GM23338 (cell line): ENCODE data around the gene AR. TPM values are rescaled to one million over a fixed set of nuclear protein-coding genes. Genes with fewer than 3 reads are reported as not detected.

Experiments used
- ATAC-seq: fragments of 200-7000 bp; cut with Tn5 transposase; 3 replicates; pipeline ENCODE4 v1.9.1; 2020
- DNase-seq: peaks from one replicate; pipeline ENCODE4 v3.0.0-alpha.2; 2015; ENCODE audit warnings: low spot score
- H2AFZ ChIP-seq: fragments of 200-600 bp; sonication (generic); 2 replicates; pipeline ENCODE4 v1.8.0; 2016; ENCODE audit warnings: antibody characterized with exemption, mild to moderate bottlenecking, moderate library complexity
- H3F3A ChIP-seq: fragments of 200-600 bp; sonication (generic); replicated peaks from 2 replicates; pipeline ENCODE4 v1.8.0; 2017; ENCODE audit warnings: antibody characterized with exemption, mixed run types, low read depth
- H3K27ac ChIP-seq: fragments of 200-600 bp; sonication (generic); 2 replicates; pipeline ENCODE4 v1.6.1; 2016; ENCODE audit warnings: low read depth
- H3K27me3 ChIP-seq: fragments of 200-600 bp; sonication (generic); 2 replicates; pipeline ENCODE4 v1.8.0; 2016; ENCODE audit warnings: mild to moderate bottlenecking, mixed run types, moderate library complexity; ENCODE audit not compliant: insufficient read depth
- H3K36me3 ChIP-seq: fragments of 200-600 bp; sonication (generic); 2 replicates; pipeline ENCODE4 v1.8.0; 2016; ENCODE audit warnings: mild to moderate bottlenecking; ENCODE audit not compliant: insufficient read depth
- H3K4me1 ChIP-seq: fragments of 200-600 bp; sonication (generic); 2 replicates; pipeline ENCODE4 v1.8.0; 2016; ENCODE audit warnings: mild to moderate bottlenecking, moderate library complexity; ENCODE audit not compliant: insufficient read depth
- H3K4me2 ChIP-seq: fragments of 200-600 bp; sonication (generic); 2 replicates; pipeline ENCODE4 v1.7.1; 2017; ENCODE audit warnings: mixed run types
- H3K4me3 ChIP-seq: fragments of 200-600 bp; sonication (generic); 2 replicates; pipeline ENCODE4 v1.6.1; 2016; ENCODE audit warnings: mixed run types
- H3K79me2 ChIP-seq: fragments of 200-600 bp; sonication (generic); replicated peaks from 2 replicates; pipeline ENCODE4 v1.8.0; 2017; ENCODE audit warnings: mild to moderate bottlenecking; ENCODE audit not compliant: insufficient read depth
- H3K9me2 ChIP-seq: fragments of 200-600 bp; sonication (generic); 2 replicates; pipeline ENCODE4 v1.8.0; 2017; ENCODE audit not compliant: insufficient read depth
- H4K20me1 ChIP-seq: fragments of 200-600 bp; sonication (generic); replicated peaks from 2 replicates; pipeline ENCODE4 v1.8.0; 2017; ENCODE audit warnings: mild to moderate bottlenecking; ENCODE audit not compliant: insufficient read depth
- H3K27ac Mint-ChIP-seq: 2 replicates; pipeline ENCODE4 v1.8.0; 2020; ENCODE audit warnings: inconsistent platforms, mild to moderate bottlenecking, moderate library complexity, mixed read lengths
- H3K27me3 Mint-ChIP-seq: 3 replicates; pipeline ENCODE4 v1.8.0; 2022; ENCODE audit warnings: low read depth, mild to moderate bottlenecking, moderate library complexity, mixed read lengths, inconsistent platforms; ENCODE audit not compliant: insufficient read depth, poor library complexity
- H3K36me3 Mint-ChIP-seq: 3 replicates; pipeline ENCODE4 v1.8.0; 2021; ENCODE audit warnings: low read depth, mild to moderate bottlenecking, inconsistent platforms, moderate library complexity, mixed read lengths
- H3K4me1 Mint-ChIP-seq: 3 replicates; pipeline ENCODE4 v1.8.0; 2020; ENCODE audit warnings: mild to moderate bottlenecking, inconsistent platforms, mixed read lengths
- H3K4me3 Mint-ChIP-seq: 3 replicates; pipeline ENCODE4 v1.8.0; 2021; ENCODE audit warnings: moderate library complexity, mild to moderate bottlenecking, inconsistent platforms, mixed read lengths
- H3K9me3 Mint-ChIP-seq: 3 replicates; pipeline ENCODE4 v1.8.0; 2020; ENCODE audit warnings: moderate library complexity, mild to moderate bottlenecking, inconsistent platforms, mixed read lengths
- EZH2phosphoT487 ChIP-seq: fragments of 200-600 bp; sonication (generic); IDR thresholded peaks from one replicate; pipeline ENCODE4 v1.8.1; 2018; ENCODE audit warnings: antibody characterized with exemption; ENCODE audit not compliant: unreplicated experiment
- JUNB ChIP-seq: IDR thresholded peaks from one replicate; pipeline ENCODE4 v1.6.1; 2016; ENCODE audit warnings: antibody characterized with exemption; ENCODE audit not compliant: unreplicated experiment
- NANOG ChIP-seq: IDR thresholded peaks from 2 replicates; pipeline ENCODE4 v1.6.1; 2016; ENCODE audit warnings: antibody characterized with exemption, borderline replicate concordance
- ZNF331 ChIP-seq: fragments of 250-450 bp; sonication (Bioruptor Pico); IDR thresholded peaks from 2 replicates; pipeline ENCODE4 v1.5.0; 2020; ENCODE audit warnings: low read depth, mild to moderate bottlenecking, moderate library complexity
- polyA plus RNA-seq: library from polyadenylated mRNA; unstranded; fragments of >200 nt; fragmentation: Nextera tagmentation; extraction: Ambion mirVana; gene quantifications from 2 replicates; pipeline ENCODE4 v1.2.1, GENCODE V29; 2016
- total RNA-seq: library from RNA; depleted of rRNA; stranded (reverse); fragments of >200 nt; shearing (Covaris generic); gene quantifications from 2 replicates; pipeline ENCODE4 v1.2.3, GENCODE V29; 2014
- TF ChIP-seq, protein P1 (sequence below): fragments of 250-450 bp; sonication (Bioruptor Pico); IDR thresholded peaks from 2 replicates; pipeline ENCODE4 v1.5.0; 2020; ENCODE audit warnings: mild to moderate bottlenecking, moderate library complexity
- TF ChIP-seq, protein P2 (sequence below): IDR thresholded peaks from one replicate; pipeline ENCODE4 v1.6.1; 2018; ENCODE audit warnings: antibody characterized with exemption; ENCODE audit not compliant: unreplicated experiment

The AR gene
- total and polyA plus RNA-seq, 2 experiments from 2014 or later, result 11.2 to 13.3 TPM

DNA sequence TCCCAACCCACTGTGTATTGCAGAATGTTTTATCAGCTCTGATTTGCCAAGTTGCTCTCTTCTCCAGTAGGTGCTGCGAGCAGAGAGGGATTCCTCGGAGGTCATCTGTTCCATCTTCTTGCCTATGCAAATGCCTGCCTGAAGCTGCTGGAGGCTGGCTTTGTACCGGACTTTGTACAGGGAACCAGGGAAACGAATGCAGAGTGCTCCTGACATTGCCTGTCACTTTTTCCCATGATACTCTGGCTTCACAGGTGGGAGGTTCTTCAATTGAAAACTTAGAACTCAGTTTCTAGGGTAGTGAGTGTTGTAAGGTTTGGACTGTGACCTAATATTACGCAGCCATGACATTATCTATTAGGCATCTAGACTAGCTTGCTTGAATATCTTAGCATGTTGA lies 24.9 kb downstream of the AR start:
- Mint-ChIP-seq H3K4me3 (no peak overlapping the region), H3K9me3 (no peaks in the 10 kb centered on the region), H3K27me3 (peaks cover 2% of the 10 kb centered on the region), H3K4me1 (peaks cover 34% of the 10 kb centered on the region), H3K27ac (no peak overlapping the region), H3K36me3 (no peaks in the 10 kb centered on the region)
- no peak overlapping the region for H3K4me2 ChIP-seq
- no peaks in the 10 kb centered on the region for H3K36me3 ChIP-seq
- no peaks in the 10 kb centered on the region for H3F3A ChIP-seq
- no peak for ATAC-seq
- no peak overlapping the region for H3K27ac ChIP-seq
- no peak overlapping the region for H3K4me3 ChIP-seq
- no peaks in the 10 kb centered on the region for H4K20me1 ChIP-seq
- peaks cover 60% of the 10 kb centered on the region for H3K79me2 ChIP-seq
- H3K9me2 ChIP-seq, result no peaks in the 10 kb centered on the region
- no peaks in the 10 kb centered on the region for H3K27me3 ChIP-seq
- H2AFZ ChIP-seq, result no peak overlapping the region
- H3K4me1 ChIP-seq, result peaks cover 2% of the 10 kb centered on the region; the same call in 1 of the 2 replicates
- TF ChIP-seq NANOG, result no peak
- TF ChIP-seq, protein P1, sequence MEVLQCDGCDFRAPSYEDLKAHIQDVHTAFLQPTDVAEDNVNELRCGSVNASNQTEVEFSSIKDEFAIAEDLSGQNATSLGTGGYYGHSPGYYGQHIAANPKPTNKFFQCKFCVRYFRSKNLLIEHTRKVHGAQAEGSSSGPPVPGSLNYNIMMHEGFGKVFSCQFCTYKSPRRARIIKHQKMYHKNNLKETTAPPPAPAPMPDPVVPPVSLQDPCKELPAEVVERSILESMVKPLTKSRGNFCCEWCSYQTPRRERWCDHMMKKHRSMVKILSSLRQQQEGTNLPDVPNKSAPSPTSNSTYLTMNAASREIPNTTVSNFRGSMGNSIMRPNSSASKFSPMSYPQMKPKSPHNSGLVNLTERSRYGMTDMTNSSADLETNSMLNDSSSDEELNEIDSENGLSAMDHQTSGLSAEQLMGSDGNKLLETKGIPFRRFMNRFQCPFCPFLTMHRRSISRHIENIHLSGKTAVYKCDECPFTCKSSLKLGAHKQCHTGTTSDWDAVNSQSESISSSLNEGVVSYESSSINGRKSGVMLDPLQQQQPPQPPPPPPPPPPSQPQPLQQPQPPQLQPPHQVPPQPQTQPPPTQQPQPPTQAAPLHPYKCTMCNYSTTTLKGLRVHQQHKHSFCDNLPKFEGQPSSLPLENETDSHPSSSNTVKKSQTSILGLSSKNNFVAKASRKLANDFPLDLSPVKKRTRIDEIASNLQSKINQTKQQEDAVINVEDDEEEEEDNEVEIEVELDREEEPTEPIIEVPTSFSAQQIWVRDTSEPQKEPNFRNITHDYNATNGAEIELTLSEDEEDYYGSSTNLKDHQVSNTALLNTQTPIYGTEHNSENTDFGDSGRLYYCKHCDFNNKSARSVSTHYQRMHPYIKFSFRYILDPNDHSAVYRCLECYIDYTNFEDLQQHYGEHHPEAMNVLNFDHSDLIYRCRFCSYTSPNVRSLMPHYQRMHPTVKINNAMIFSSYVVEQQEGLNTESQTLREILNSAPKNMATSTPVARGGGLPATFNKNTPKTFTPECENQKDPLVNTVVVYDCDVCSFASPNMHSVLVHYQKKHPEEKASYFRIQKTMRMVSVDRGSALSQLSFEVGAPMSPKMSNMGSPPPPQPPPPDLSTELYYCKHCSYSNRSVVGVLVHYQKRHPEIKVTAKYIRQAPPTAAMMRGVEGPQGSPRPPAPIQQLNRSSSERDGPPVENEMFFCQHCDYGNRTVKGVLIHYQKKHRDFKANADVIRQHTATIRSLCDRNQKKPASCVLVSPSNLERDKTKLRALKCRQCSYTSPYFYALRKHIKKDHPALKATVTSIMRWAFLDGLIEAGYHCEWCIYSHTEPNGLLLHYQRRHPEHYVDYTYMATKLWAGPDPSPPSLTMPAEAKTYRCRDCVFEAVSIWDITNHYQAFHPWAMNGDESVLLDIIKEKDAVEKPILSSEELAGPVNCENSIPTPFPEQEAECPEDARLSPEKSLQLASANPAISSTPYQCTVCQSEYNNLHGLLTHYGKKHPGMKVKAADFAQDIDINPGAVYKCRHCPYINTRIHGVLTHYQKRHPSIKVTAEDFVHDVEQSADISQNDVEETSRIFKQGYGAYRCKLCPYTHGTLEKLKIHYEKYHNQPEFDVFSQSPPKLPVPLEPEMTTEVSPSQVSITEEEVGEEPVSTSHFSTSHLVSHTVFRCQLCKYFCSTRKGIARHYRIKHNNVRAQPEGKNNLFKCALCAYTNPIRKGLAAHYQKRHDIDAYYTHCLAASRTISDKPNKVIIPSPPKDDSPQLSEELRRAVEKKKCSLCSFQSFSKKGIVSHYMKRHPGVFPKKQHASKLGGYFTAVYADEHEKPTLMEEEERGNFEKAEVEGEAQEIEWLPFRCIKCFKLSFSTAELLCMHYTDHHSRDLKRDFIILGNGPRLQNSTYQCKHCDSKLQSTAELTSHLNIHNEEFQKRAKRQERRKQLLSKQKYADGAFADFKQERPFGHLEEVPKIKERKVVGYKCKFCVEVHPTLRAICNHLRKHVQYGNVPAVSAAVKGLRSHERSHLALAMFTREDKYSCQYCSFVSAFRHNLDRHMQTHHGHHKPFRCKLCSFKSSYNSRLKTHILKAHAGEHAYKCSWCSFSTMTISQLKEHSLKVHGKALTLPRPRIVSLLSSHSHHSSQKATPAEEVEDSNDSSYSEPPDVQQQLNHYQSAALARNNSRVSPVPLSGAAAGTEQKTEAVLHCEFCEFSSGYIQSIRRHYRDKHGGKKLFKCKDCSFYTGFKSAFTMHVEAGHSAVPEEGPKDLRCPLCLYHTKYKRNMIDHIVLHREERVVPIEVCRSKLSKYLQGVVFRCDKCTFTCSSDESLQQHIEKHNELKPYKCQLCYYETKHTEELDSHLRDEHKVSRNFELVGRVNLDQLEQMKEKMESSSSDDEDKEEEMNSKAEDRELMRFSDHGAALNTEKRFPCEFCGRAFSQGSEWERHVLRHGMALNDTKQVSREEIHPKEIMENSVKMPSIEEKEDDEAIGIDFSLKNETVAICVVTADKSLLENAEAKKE, result no peak
- no peak for TF ChIP-seq ZNF331 (CRISPR knock-in tag)
- TF ChIP-seq, protein P2, sequence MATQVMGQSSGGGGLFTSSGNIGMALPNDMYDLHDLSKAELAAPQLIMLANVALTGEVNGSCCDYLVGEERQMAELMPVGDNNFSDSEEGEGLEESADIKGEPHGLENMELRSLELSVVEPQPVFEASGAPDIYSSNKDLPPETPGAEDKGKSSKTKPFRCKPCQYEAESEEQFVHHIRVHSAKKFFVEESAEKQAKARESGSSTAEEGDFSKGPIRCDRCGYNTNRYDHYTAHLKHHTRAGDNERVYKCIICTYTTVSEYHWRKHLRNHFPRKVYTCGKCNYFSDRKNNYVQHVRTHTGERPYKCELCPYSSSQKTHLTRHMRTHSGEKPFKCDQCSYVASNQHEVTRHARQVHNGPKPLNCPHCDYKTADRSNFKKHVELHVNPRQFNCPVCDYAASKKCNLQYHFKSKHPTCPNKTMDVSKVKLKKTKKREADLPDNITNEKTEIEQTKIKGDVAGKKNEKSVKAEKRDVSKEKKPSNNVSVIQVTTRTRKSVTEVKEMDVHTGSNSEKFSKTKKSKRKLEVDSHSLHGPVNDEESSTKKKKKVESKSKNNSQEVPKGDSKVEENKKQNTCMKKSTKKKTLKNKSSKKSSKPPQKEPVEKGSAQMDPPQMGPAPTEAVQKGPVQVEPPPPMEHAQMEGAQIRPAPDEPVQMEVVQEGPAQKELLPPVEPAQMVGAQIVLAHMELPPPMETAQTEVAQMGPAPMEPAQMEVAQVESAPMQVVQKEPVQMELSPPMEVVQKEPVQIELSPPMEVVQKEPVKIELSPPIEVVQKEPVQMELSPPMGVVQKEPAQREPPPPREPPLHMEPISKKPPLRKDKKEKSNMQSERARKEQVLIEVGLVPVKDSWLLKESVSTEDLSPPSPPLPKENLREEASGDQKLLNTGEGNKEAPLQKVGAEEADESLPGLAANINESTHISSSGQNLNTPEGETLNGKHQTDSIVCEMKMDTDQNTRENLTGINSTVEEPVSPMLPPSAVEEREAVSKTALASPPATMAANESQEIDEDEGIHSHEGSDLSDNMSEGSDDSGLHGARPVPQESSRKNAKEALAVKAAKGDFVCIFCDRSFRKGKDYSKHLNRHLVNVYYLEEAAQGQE, result no peak
- TF ChIP-seq JUNB, result no peak
- no peak for TF ChIP-seq EZH2phosphoT487
- no peak for DNase-seq
